ENCODE data around the gene KATNB1. TPM values are rescaled to one million over a fixed set of nuclear protein-coding genes. Genes with fewer than 3 reads are reported as not detected.

KATNB1 gene
- total RNA-seq, 1 experiment from 2014 or later, result 32.2 TPM

GRCh38 chr16:57749101-57749692, 13.6 kb downstream of the KATNB1 start:
- POLR2A ChIA-PET, result no interaction called here
- DNase-seq (ENCODE audit: low read depth, low spot score) (no peak), ATAC-seq (no peak)
- Histone ChIP-seq H3K9me2 (ENCODE audit: insufficient read depth) (no peaks in the 10 kb centered on the region), H3K36me3 (ENCODE audit: control insufficient read depth in 1 of 2, insufficient read depth in 2 of 2, low read length in 2 of 2) (no peaks in the 10 kb centered on the region), H3K4me1 (ENCODE audit: control insufficient read depth in 1 of 2, insufficient read depth in 2 of 2, low read length in 2 of 2) (no peaks in the 10 kb centered on the region), H3K79me2 (ENCODE audit: insufficient read depth, low read length) (no peaks in the 10 kb centered on the region), H3K9ac (ENCODE audit: low read length) (no peak overlapping the region), H3K4me2 (ENCODE audit: low read length) (no peak overlapping the region), H2AFZ (ENCODE audit: low read depth, low read length, poor library complexity, severe bottlenecking) (no peak overlapping the region), H3K9me3 (ENCODE audit: control insufficient read depth in 1 of 2, insufficient read depth in 1 of 2, low read depth in 1 of 2, low read length in 2 of 2) (no peaks in the 10 kb centered on the region), H3K4me3 (replicated peaks in 1 of 2; ENCODE audit: low read depth in 1 of 2, low read length in 2 of 2) (no peak overlapping the region), H4K20me1 (ENCODE audit: insufficient read depth) (no peaks in the 10 kb centered on the region), H3K27me3 (ENCODE audit: insufficient read depth, low read length) (no peaks in the 10 kb centered on the region), H3K27ac (ENCODE audit: low read depth, low read length) (no peak overlapping the region)
- TF ChIP-seq ELF1 (IDR thresholded peaks at IDR 0.05; ENCODE audit: borderline replicate concordance, low read depth) (no peak), YY1 (IDR thresholded peaks at IDR 0.05; ENCODE audit: extremely low read depth, insufficient replicate concordance, low read depth, low read length) (no peak), TCF7L2 (IDR thresholded peaks at IDR 0.05; ENCODE audit: borderline replicate concordance, extremely low read depth, insufficient read depth, insufficient read length) (no peak), EZH2phosphoT487 (IDR thresholded peaks at IDR 0.05; ENCODE audit: borderline replicate concordance) (no peak), JUND (IDR thresholded peaks at IDR 0.05) (no peak), ATF3 (IDR thresholded peaks at IDR 0.05) (no peak), MAX (IDR thresholded peaks at IDR 0.05) (no peak), SP1 (IDR thresholded peaks at IDR 0.05; ENCODE audit: low read depth) (no peak), EZH2 (IDR thresholded peaks at IDR 0.05) (no peak), CBX3 (IDR thresholded peaks at IDR 0.05; ENCODE audit: low read depth) (no peak), CEBPB (IDR thresholded peaks at IDR 0.05; ENCODE audit: low read depth) (no peak), ZNF274 (IDR thresholded peaks at IDR 0.05; ENCODE audit: low read depth, low read length) (no peak)
- RAD21 ChIA-PET (ENCODE audit: low non-redundant PET in 1 of 2, low total read pairs in 2 of 2, uncharacterized antibody in 2 of 2, unreplicated experiment in 2 of 2), result no interaction called here
- intact Hi-C loops (cut with micrococcal nuclease), result no loop called here
- CTCF ChIA-PET, result no interaction called here
- BruUV-seq (replicated peaks), result no TSS peak
